ENCODE data around the gene PNRC2. TPM values are rescaled to one million over a fixed set of nuclear protein-coding genes. Genes with fewer than 3 reads are reported as not detected.

PNRC2 gene
- total and polyA plus RNA-seq, 7 donors: 104 to 223 (median 162) TPM

DNA sequence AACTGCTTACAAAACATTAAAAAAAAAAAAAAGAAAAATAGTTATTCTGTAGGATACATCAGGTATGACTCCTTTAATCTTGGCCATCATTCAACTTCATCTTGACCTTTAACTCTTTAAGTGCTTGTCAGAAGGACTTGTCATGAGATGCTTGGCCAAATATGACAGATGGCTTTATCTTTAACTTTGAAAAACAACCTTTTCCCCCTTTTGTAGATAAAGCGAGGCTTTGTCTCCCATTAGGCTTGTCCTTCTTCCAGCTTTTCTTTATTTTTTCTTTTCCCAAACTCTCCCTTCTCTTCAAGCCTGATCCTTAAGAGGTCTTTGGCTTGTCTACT, 18.2 kb downstream of the PNRC2 start:
- H3K27me3 ChIP-seq: no peaks in the 10 kb centered on the region
- 68 to 84% methylated on average over 1 of the region's 1 CpG for WGBS, 2 donors
- H3K4me1 ChIP-seq: peaks cover 0 to 67% (median 52%) of the 10 kb centered on the region in 4 donors
- H3K9me3 ChIP-seq: no peaks in the 10 kb centered on the region
- TF ChIP-seq POLR2A (IDR thresholded peaks at IDR 0.05): no peak
- TF ChIP-seq, protein P1, sequence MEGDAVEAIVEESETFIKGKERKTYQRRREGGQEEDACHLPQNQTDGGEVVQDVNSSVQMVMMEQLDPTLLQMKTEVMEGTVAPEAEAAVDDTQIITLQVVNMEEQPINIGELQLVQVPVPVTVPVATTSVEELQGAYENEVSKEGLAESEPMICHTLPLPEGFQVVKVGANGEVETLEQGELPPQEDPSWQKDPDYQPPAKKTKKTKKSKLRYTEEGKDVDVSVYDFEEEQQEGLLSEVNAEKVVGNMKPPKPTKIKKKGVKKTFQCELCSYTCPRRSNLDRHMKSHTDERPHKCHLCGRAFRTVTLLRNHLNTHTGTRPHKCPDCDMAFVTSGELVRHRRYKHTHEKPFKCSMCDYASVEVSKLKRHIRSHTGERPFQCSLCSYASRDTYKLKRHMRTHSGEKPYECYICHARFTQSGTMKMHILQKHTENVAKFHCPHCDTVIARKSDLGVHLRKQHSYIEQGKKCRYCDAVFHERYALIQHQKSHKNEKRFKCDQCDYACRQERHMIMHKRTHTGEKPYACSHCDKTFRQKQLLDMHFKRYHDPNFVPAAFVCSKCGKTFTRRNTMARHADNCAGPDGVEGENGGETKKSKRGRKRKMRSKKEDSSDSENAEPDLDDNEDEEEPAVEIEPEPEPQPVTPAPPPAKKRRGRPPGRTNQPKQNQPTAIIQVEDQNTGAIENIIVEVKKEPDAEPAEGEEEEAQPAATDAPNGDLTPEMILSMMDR (IDR thresholded peaks at IDR 0.05): no peak
- no peak for TF ChIP-seq EP300 (IDR thresholded peaks at IDR 0.05)
- TF ChIP-seq POLR2AphosphoS5 (IDR thresholded peaks at IDR 0.05): no peak
- intact Hi-C loops (cut with DNase I): no loop called here
- peaks cover 0 to 12% (median 0%) of the 10 kb centered on the region in 4 donors for H3K36me3 ChIP-seq
- peak overlapping the region; percentile 22 to 100 (median 98) for H3K27ac ChIP-seq
- peak overlapping the region in 1 of 4 donors; percentile 92 for H3K4me3 ChIP-seq
- no peak for DNase-seq

- Histone ChIP-seq H3K27ac (peak overlapping the region; percentile 23 to 100 (median 98)), H3K4me3 (peak overlapping the region; percentile 10 to 97 (median 86)), H3K27me3 (no peaks in the 10 kb centered on the region), H3K36me3 (peaks cover 0 to 2% (median 0%) of the 10 kb centered on the region in 4 donors), H3K4me1 (peaks cover 0 to 59% (median 48%) of the 10 kb centered on the region in 4 donors), H3K9me3 (no peaks in the 10 kb centered on the region)
- intact Hi-C loops (cut with DNase I): no loop called here
- TF ChIP-seq EP300 (IDR thresholded peaks at IDR 0.05): no peak
- TF ChIP-seq, protein P1 (IDR thresholded peaks at IDR 0.05): no peak
- no peak for TF ChIP-seq POLR2AphosphoS5 (IDR thresholded peaks at IDR 0.05)
- TF ChIP-seq POLR2A (IDR thresholded peaks at IDR 0.05): no peak
- WGBS, 2 donors: 0 to 1% methylated on average over 4 of the region's 4 CpGs
- no peak for DNase-seq
Observed at GRCh38 chr1:23978805-23979204, 19.2 kb downstream of the PNRC2 start.

DNA sequence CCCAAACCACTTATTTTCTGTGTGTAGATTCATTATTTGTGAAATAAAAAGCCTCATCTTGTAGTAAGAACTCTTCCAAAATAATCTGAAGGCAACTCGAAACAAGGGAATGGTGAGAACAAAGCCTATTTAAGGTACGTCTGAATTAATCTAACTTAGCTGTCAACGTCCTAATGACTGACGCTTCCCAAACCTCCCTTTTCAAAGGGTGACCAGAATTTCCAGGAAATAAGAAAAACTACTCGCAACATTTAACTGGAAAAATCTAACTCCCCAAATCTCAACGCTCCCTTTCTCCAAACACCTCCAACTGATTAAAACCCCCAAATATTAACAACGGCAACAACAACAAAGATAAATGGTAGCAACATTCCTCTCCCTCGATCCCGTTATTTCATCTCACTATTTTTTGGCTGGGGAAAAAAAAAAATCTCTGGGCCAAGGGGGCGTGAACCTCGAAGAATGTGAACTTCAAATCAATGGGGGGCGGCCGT, 19.8 kb downstream of the PNRC2 start:
- TF ChIP-seq, protein P1 (IDR thresholded peaks at IDR 0.05): no peak
- TF ChIP-seq POLR2AphosphoS5 (IDR thresholded peaks at IDR 0.05): no peak
- Histone ChIP-seq H3K9me3 (no peaks in the 10 kb centered on the region), H3K4me3 (peak overlapping the region; percentile 80 to 97 (median 86)), H3K36me3 (no peaks in the 10 kb centered on the region), H3K4me1 (peaks cover 0 to 61% (median 49%) of the 10 kb centered on the region in 4 donors), H3K27me3 (no peaks in the 10 kb centered on the region), H3K27ac (peak overlapping the region; percentile 96 to 100 (median 98))
- 0 to 1% methylated on average over 13 of the region's 13 CpGs for WGBS, 2 donors
- DNase-seq: no peak
- intact Hi-C loops (cut with DNase I): no loop called here

DNA sequence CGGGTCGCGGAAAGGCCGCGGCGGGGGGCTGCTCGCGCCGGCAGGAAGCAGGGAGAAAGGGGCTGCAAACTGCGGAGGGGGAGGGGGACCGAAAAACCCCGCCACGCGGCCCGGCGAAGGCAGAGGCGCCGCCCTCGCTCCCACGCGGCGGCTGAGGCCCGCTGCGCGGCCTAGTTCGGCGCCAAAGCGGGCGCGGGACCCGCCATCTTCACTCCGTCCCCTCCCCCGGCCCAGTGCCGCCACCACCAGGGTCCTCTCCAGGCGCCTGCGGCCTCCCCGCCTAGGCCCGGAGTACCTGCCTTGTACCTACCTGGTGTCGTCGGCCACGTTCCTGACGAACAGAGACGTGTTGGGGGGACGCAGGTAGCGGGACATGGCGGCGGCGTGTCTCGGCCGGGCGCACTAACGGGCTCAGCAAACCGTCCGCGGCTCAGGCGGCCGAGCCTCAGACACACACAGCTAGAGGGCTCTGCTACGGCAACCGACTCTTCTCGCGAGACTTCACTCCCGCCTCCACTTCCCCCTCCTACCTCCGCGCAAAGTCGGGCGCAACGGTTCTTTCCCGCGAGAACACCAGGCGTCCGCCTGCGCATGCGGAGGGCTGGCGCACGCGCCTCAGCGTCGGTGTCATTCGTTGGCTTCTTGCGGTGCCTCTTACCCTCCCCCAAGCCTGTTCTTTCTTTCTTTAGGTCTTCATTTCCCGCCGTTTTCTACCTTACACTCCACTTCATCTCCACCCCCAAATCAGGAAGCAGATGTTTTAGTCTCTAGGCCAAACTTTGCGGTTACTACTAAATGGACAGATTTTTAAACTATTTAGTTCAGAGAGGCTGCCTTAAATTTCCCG, 20.5 kb downstream of the PNRC2 start, which contains the start of gene SRSF10:
Gene SRSF10 (minus strand): TSS at position 447 of the 847 bp plus-strand sequence. CDS start 72 bp downstream, at position 375.
- TF ChIP-seq POLR2AphosphoS5 (IDR thresholded peaks at IDR 0.05) (peak; percentile 99 to 100 (median 100)), POLR2A (IDR thresholded peaks at IDR 0.05) (peak; percentile 99), EP300 (IDR thresholded peaks at IDR 0.05) (peak in 1 of 4 donors; percentile 62)
- TF ChIP-seq, protein P1 (IDR thresholded peaks at IDR 0.05): peak in 1 of 4 experiments; percentile 33
- peak; percentile 100 for DNase-seq
- Histone ChIP-seq H3K36me3 (no peaks in the 10 kb centered on the region), H3K9me3 (no peaks in the 10 kb centered on the region), H3K4me3 (peak within 1 kb of the TSS; percentile 80 to 97 (median 86)), H3K27ac (peak within 1 kb of the TSS; percentile 96 to 100 (median 98)), H3K27me3 (no peaks in the 10 kb centered on the region), H3K4me1 (peaks cover 0 to 63% (median 53%) of the 10 kb centered on the region in 4 donors)
- WGBS, 2 donors: 1% methylated on average over 84 of the region's 84 CpGs
- intact Hi-C loops (cut with DNase I): loop anchor here (2.0 kb wide), 1 partner anchor 35 kb away; no protein-coding TSS in a partner anchor

Measured in sigmoid colon (tissue), 7 donors.